Memory B cell (primary cell): ENCODE data around the gene SAMD1.

Experiments
- ATAC-seq: fragments of 150-1000 bp; cut with Tn5 transposase; 2 replicates; pipeline ENCODE4 v1.10.0; 2021; ENCODE audit warnings: low read depth, mild to moderate bottlenecking, moderate library complexity
- DNase-seq, 2 donors: peaks; one replicate each; pipeline ENCODE4 v3.0.0; 2022; ENCODE audit warnings: low spot score in 2 of 2
- H3K27ac Mint-ChIP-seq: one replicate; pipeline ENCODE4 v1.8.0; 2022; ENCODE audit warnings: mild to moderate bottlenecking, moderate library complexity, mixed read lengths
- H3K27me3 Mint-ChIP-seq: one replicate; pipeline ENCODE4 v1.8.0; 2022; ENCODE audit warnings: mixed read lengths
- H3K36me3 Mint-ChIP-seq: one replicate; pipeline ENCODE4 v1.8.0; 2022; ENCODE audit warnings: mild to moderate bottlenecking, mixed read lengths
- H3K4me1 Mint-ChIP-seq: one replicate; pipeline ENCODE4 v1.8.0; 2022; ENCODE audit warnings: mixed read lengths
- H3K4me3 Mint-ChIP-seq: one replicate; pipeline ENCODE4 v1.8.0; 2022; ENCODE audit warnings: mild to moderate bottlenecking, moderate library complexity, mixed read lengths
- H3K9me3 Mint-ChIP-seq: one replicate; pipeline ENCODE4 v1.8.0; 2022; ENCODE audit warnings: mixed read lengths

SAMD1 gene

GRCh38 chr19:14118165-14119051 is 27.9 kb upstream of the SAMD1 start:
- peak; percentile 30 to 37 for DNase-seq
- no peak for ATAC-seq
- no peaks in the 10 kb centered on the region for H3K9me3 Mint-ChIP-seq
- peaks cover 27% of the 10 kb centered on the region for H3K4me1 Mint-ChIP-seq
- no peaks in the 10 kb centered on the region for H3K27me3 Mint-ChIP-seq
- no peaks in the 10 kb centered on the region for H3K36me3 Mint-ChIP-seq
- H3K4me3 Mint-ChIP-seq = peak overlapping the region; percentile 95
- H3K27ac Mint-ChIP-seq = peak overlapping the region; percentile 90

DNA sequence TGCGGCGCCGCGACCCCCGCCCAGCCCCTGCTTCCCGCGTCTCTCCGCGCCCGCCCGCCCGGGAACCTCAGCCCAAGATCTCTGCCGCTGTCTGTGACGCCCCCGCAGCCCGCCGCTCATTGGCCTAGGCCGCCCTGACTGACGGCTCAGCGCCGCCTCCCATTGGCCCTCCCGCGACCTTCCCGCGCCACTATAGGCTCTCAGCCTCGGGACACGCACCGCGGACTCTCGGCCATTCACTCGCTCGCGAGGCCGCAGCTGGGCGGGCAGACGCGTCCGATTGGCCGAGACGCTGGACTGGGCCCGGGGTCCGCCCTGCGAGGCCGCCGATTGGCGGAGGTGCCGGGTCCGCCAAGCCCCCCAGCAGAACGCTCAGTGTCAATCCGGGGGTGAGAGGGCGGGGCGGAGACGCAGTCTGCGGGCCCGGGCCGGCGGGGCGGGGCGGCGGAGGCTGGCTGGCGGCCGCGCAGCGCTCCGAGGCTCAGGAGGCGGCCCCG is 27.2 kb upstream of the SAMD1 start, which contains the start of gene PRKACA:
TSS of gene PRKACA (minus strand) at position 95 of the 497 bp plus-strand sequence. CDS start 215 bp downstream, outside the sequence.
- Mint-ChIP-seq H3K27me3 (no peaks in the 10 kb centered on the region), H3K9me3 (no peaks in the 10 kb centered on the region)

GRCh38 chr19:14116918-14117578 is 26.5 kb upstream of the SAMD1 start:
- no peaks in the 10 kb centered on the region for H3K27me3 Mint-ChIP-seq
- H3K4me3 Mint-ChIP-seq = peak overlapping the region; percentile 95
- peak overlapping the region; percentile 80 for H3K27ac Mint-ChIP-seq
- H3K4me1 Mint-ChIP-seq = peaks cover 27% of the 10 kb centered on the region
- no peaks in the 10 kb centered on the region for H3K9me3 Mint-ChIP-seq
- H3K36me3 Mint-ChIP-seq = no peaks in the 10 kb centered on the region
- peak in 1 of 2 donors; percentile 41 for DNase-seq
- ATAC-seq = no peak

More for the DNA sequence above, 27.2 kb upstream of the SAMD1 start, which contains the start of gene PRKACA:
- ATAC-seq (peak; percentile 92), DNase-seq (peak; percentile 92 to 96)
- H3K4me1 Mint-ChIP-seq = peaks cover 27% of the 10 kb centered on the region
- H3K27ac Mint-ChIP-seq = peak within 1 kb of the TSS; percentile 90
- peak within 1 kb of the TSS; percentile 95 for H3K4me3 Mint-ChIP-seq
- no peaks in the 10 kb centered on the region for H3K36me3 Mint-ChIP-seq

DNA sequence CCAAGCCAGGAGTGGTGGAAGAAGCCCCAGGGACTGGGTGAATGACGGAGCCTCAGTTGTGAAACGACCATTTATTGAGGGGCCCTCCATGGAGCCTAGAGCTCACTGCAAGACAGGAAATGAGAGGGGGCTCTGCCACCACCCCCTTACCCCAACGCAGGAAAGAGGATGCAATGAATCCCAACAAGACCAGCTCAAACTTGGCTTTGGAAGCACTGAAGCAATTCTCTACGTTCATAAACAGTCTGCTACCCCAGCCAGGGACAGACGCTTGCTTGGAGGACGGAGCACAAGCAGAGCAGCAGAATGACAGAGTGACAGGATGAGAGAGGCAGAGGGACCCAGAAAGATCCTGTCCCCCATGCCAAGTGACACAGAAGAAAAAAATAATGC is 26.0 kb upstream of the SAMD1 start:
- Mint-ChIP-seq H3K4me1 (peaks cover 27% of the 10 kb centered on the region), H3K36me3 (no peaks in the 10 kb centered on the region), H3K27me3 (no peaks in the 10 kb centered on the region), H3K27ac (peak overlapping the region; percentile 80), H3K9me3 (no peaks in the 10 kb centered on the region), H3K4me3 (peak overlapping the region; percentile 95)
- DNase-seq = no peak
- no peak for ATAC-seq

DNA sequence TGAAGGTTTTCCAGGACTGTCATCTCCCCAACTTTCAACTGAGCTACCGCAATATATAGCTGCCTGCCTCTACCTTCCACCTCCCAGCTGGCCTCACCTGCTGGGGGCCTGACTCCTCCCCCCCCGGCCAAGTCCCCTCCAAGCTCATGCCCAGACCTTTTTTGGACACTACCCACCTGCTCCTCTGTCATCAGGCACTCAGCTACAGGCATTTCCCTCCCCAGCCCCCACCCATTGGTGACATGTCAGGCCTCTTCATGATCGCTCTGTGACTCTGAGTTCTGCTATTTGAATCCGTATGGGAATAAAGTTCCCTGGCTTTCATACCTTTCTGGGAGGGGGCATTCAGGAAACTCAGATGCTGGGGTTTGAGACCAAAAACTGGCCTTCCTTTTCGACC is 25.2 kb upstream of the SAMD1 start:
- H3K4me3 Mint-ChIP-seq = peak overlapping the region; percentile 95
- H3K36me3 Mint-ChIP-seq = no peaks in the 10 kb centered on the region
- H3K4me1 Mint-ChIP-seq = peaks cover 27% of the 10 kb centered on the region
- ATAC-seq (no peak), DNase-seq (no peak)
- H3K27ac Mint-ChIP-seq = no peak overlapping the region
- no peaks in the 10 kb centered on the region for H3K27me3 Mint-ChIP-seq
- no peaks in the 10 kb centered on the region for H3K9me3 Mint-ChIP-seq

DNA sequence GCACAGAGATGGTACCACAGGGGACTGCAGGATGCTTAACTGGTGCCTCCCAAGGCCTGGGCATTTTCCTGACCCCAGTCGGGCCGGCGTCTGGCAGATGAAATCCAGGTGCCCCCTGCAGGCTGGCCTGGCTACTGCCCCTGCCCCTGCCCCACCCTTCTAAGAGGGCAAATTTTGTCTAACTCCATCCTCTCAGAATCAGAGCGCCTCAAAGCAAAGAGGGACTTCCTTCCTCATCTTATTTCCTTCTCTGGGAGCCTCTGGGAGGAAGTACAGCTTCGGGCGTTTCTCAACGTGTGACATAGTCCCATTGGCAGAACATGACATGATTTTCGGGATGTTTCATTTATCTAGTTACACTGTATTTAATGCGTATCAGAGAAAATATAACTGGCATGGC is 24.3 kb upstream of the SAMD1 start:
- Mint-ChIP-seq H3K27me3 (no peaks in the 10 kb centered on the region), H3K27ac (no peak overlapping the region), H3K9me3 (no peaks in the 10 kb centered on the region), H3K4me3 (no peak overlapping the region), H3K4me1 (peaks cover 29% of the 10 kb centered on the region), H3K36me3 (no peaks in the 10 kb centered on the region)
- no peak for ATAC-seq
- DNase-seq = peak; percentile 28 to 46

- DNase-seq (no peak), ATAC-seq (no peak)
- Mint-ChIP-seq H3K27ac (no peak overlapping the region), H3K9me3 (no peaks in the 10 kb centered on the region), H3K4me1 (peaks cover 29% of the 10 kb centered on the region), H3K36me3 (no peaks in the 10 kb centered on the region), H3K27me3 (no peaks in the 10 kb centered on the region), H3K4me3 (no peak overlapping the region)
Measured at GRCh38 chr19:14114439-14114838, 23.9 kb upstream of the SAMD1 start.

DNA sequence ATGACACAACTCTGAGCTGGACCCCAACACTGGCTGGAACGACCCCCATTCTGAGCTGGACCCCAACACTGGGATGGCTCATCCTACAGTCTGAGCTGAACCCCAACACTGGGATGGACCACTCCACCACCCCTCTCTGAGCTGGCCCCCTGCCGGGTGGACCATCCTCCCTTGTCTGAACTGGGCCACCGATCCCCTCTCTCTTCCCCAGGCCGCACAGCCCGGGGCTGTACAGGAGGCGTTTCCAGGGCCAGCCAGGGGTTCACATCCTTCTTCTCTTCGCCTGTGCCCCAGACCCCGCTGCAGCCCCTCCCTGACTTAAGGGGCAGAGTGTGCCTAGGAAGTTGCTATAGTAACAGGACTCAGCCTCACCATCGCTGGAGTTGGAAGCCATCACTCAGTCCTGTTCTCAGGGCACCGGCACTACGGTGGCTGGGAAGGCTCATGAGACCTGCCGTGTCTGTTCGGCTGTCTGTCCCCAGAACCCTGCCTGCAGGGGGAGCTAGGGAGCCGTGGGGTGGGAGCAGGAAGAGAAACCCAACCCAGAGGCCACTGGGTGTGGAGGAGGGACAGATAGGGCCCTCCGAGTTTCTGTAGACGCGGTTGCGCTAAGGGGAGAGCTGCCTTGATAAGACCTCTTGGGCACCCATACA is 23.3 kb upstream of the SAMD1 start:
- Mint-ChIP-seq H3K36me3 (no peaks in the 10 kb centered on the region), H3K27ac (no peak overlapping the region), H3K27me3 (no peaks in the 10 kb centered on the region), H3K4me1 (peaks cover 29% of the 10 kb centered on the region), H3K4me3 (no peak overlapping the region), H3K9me3 (no peaks in the 10 kb centered on the region)
- peak in 1 of 2 donors; percentile 40 for DNase-seq
- no peak for ATAC-seq

- ATAC-seq = no peak
- Mint-ChIP-seq H3K27ac (no peak overlapping the region), H3K4me3 (no peak overlapping the region), H3K9me3 (no peaks in the 10 kb centered on the region), H3K4me1 (peaks cover 23% of the 10 kb centered on the region), H3K27me3 (no peaks in the 10 kb centered on the region), H3K36me3 (no peaks in the 10 kb centered on the region)
- no peak for DNase-seq
Measured at GRCh38 chr19:14112809-14113385, 22.3 kb upstream of the SAMD1 start.

DNA sequence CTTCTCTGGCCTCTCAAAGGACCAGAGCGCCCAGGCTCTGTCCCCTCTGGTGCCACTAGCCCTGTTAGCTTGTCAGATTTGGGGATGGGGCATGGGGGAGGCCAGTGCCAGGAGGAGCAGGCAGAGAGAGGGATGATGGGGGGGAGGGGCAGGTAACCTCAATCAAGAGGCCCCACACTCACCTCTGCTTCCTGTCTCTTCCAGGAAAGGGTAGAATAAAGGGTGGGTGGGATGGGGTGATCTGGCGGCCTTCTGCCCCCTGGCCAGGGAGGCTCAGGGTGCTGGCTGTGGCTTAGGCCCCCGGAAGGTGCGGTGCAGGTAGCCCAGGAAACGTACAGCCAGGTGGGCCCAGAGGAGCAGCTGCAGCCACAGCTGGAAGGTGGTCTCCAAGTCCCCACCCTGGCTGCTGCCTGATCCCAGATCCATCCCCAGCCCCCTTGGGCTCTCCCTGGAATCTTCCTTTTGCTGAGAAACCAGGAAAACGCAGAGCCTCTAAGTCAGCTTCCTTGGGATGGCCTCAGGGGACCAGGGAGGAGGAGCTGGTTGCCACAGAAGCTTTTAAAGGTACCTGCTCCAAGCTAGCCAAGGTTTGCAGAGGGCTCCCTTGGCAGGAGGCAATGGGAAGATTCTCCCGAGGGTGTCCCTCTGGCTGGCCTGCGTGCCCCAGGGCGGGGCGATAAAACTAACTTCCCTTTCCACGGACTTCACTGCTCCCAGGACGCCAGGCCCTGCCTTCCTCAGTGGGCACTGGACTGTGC is 21.7 kb upstream of the SAMD1 start:
- H3K9me3 Mint-ChIP-seq = no peaks in the 10 kb centered on the region
- DNase-seq (no peak), ATAC-seq (no peak)
- peaks cover 23% of the 10 kb centered on the region for H3K4me1 Mint-ChIP-seq
- H3K4me3 Mint-ChIP-seq = no peak overlapping the region
- H3K27ac Mint-ChIP-seq = no peak overlapping the region
- no peaks in the 10 kb centered on the region for H3K27me3 Mint-ChIP-seq
- no peaks in the 10 kb centered on the region for H3K36me3 Mint-ChIP-seq

GRCh38 chr19:14111486-14111885 is 20.9 kb upstream of the SAMD1 start:
- Mint-ChIP-seq H3K27me3 (no peaks in the 10 kb centered on the region), H3K4me1 (peaks cover 18% of the 10 kb centered on the region), H3K27ac (no peak overlapping the region), H3K36me3 (peaks cover 2% of the 10 kb centered on the region), H3K9me3 (no peaks in the 10 kb centered on the region), H3K4me3 (no peak overlapping the region)
- no peak for DNase-seq
- no peak for ATAC-seq

GRCh38 chr19:14110650-14111049 is 20.1 kb upstream of the SAMD1 start:
- Mint-ChIP-seq H3K27me3 (no peaks in the 10 kb centered on the region), H3K4me1 (peaks cover 12% of the 10 kb centered on the region), H3K27ac (no peak overlapping the region), H3K9me3 (no peaks in the 10 kb centered on the region), H3K4me3 (no peak overlapping the region), H3K36me3 (peaks cover 4% of the 10 kb centered on the region)
- no peak for DNase-seq
- no peak for ATAC-seq
